Endothelial cell of umbilical vein (primary cell): ENCODE measurements around the gene FRMD5. TPM values are rescaled to one million over a fixed set of nuclear protein-coding genes. Genes with fewer than 3 reads are reported as not detected.

Experiments
- BruUV-seq: library from RNA; stranded (reverse); fragments of 400-500 nt; replicated peaks from 2 replicates; lab custom pipeline; 2021; lab: Mats Ljungman, UMichigan
- CTCF ChIA-PET: fragments of 300-600, 350-600 bp; sonication (Branson Sonifier 250); formaldehyde crosslinking; loops from one replicate; lab custom pipeline; 2021; ENCODE audit warnings: antibody characterized with exemption, inconsistent platforms; lab: Charles Lee
- POLR2A ChIA-PET: fragments of 300-600, 350-600 bp; sonication (Branson Sonifier 250); formaldehyde crosslinking; loops from one replicate; lab custom pipeline; 2021; ENCODE audit warnings: antibody characterized with exemption, inconsistent platforms; lab: Charles Lee
- DNase-seq: peaks from one replicate; pipeline ENCODE4 v3.0.0-alpha.2; 2011; ENCODE audit warnings: low read depth, low spot score
- FAIRE-seq: peaks from 2 replicates; lab custom pipeline; 2011; peaks lifted over from hg19 to GRCh38; lab: Jason Lieb, UNC
- H2AFZ ChIP-seq: 2 replicates; pipeline ENCODE4 v1.6.0; 2012; ENCODE audit warnings: low read depth, low read length, control low read depth, inconsistent platforms
- H3K27ac ChIP-seq: 2 replicates; pipeline ENCODE4 v1.5.1; 2011; ENCODE audit warnings: low read depth, mild to moderate bottlenecking, control low read depth, low read length, moderate library complexity; ENCODE audit not compliant: insufficient read depth
- H3K27me3 ChIP-seq, 2 experiments: 2 replicates each; pipeline versions ENCODE4 v1.6.0 to v1.6.1; 2011; ENCODE audit warnings: low read length in 2 of 2, mixed read lengths in 1 of 2; ENCODE audit not compliant: control insufficient read depth in 2 of 2, insufficient read depth in 2 of 2
- H3K36me3 ChIP-seq, 2 experiments: 2 replicates in 1 of 2; 3 replicates in 1 of 2; pipeline ENCODE4 v1.5.1; 2011; ENCODE audit warnings: low read length in 2 of 2, mild to moderate bottlenecking in 1 of 2, moderate library complexity in 1 of 2; ENCODE audit not compliant: control insufficient read depth in 2 of 2, insufficient read depth in 2 of 2; ENCODE audit errors: extremely low read depth in 1 of 2
- H3K4me1 ChIP-seq: 3 replicates; pipeline ENCODE4 v1.5.1; 2011; ENCODE audit warnings: mild to moderate bottlenecking, low read length; ENCODE audit not compliant: control insufficient read depth, insufficient read depth; ENCODE audit errors: extremely low read depth
- H3K4me2 ChIP-seq: 2 replicates; pipeline ENCODE4 v1.6.1; 2011; ENCODE audit warnings: low read length, control low read depth, mixed read lengths; ENCODE audit not compliant: insufficient read depth
- H3K4me3 ChIP-seq, 3 experiments: fragments of 200-600 bp in 1 of 3; sonication (generic), shearing (Covaris generic) in 1 of 3; replicated peaks in 1 of 3; 2 replicates each; pipeline ENCODE4 v1.5.1; 2011 to 2016; ENCODE audit warnings: control low read depth in 3 of 3, low read length in 3 of 3, mild to moderate bottlenecking in 2 of 3, inconsistent platforms in 1 of 3, low read depth in 1 of 3, moderate library complexity in 1 of 3; ENCODE audit not compliant: insufficient read depth in 1 of 3
- H3K79me2 ChIP-seq: 2 replicates; pipeline ENCODE4 v1.6.0; 2012; ENCODE audit warnings: low read length, inconsistent platforms; ENCODE audit not compliant: control insufficient read depth, insufficient read depth
- H3K9ac ChIP-seq: replicated peaks from 2 replicates; pipeline ENCODE3; 2011; ENCODE audit warnings: low read length, control low read depth; ENCODE audit not compliant: insufficient read depth; ENCODE audit errors: extremely low read depth
- H3K9me1 ChIP-seq: replicated peaks from 3 replicates; pipeline ENCODE4 v1.6.0; 2011; ENCODE audit warnings: mild to moderate bottlenecking, low read length; ENCODE audit not compliant: control insufficient read depth, insufficient read depth; ENCODE audit errors: extremely low read depth
- H3K9me3 ChIP-seq: replicated peaks from 2 replicates; pipeline ENCODE4 v1.5.1; 2012; ENCODE audit warnings: low read length, inconsistent platforms; ENCODE audit not compliant: control insufficient read depth, insufficient read depth
- H4K20me1 ChIP-seq: replicated peaks from 2 replicates; pipeline ENCODE3; 2011; ENCODE audit warnings: mild to moderate bottlenecking, low read length; ENCODE audit not compliant: control insufficient read depth, insufficient read depth; ENCODE audit errors: extremely low read depth
- CTCF ChIP-seq, 2 donors: IDR thresholded peaks; 1 replicate in 1 of 2; 2 replicates in 1 of 2; pipeline ENCODE4 v1.5.1; 2011; ENCODE audit warnings: low read length in 2 of 2, mild to moderate bottlenecking in 2 of 2, moderate library complexity in 2 of 2, control low read depth in 1 of 2, inconsistent platforms in 1 of 2, low read depth in 1 of 2; ENCODE audit not compliant: insufficient read depth in 1 of 2; ENCODE audit errors: extremely low read depth in 1 of 2
- EZH2 ChIP-seq: IDR thresholded peaks from 2 replicates; pipeline ENCODE4 v1.6.1; 2012; ENCODE audit warnings: borderline replicate concordance, low read depth, mild to moderate bottlenecking, moderate library complexity, low read length, inconsistent platforms; ENCODE audit not compliant: severe bottlenecking
- FOS ChIP-seq: IDR thresholded peaks from 2 replicates; pipeline ENCODE4 v1.6.1; 2011; ENCODE audit warnings: mild to moderate bottlenecking, low read length, moderate library complexity, borderline replicate concordance; ENCODE audit not compliant: insufficient read depth
- GATA2 ChIP-seq: IDR thresholded peaks from 2 replicates; pipeline ENCODE4 v1.7.0; 2011; ENCODE audit warnings: low read depth, mild to moderate bottlenecking, moderate library complexity, mixed read lengths, low read length; ENCODE audit not compliant: insufficient read length, insufficient read depth
- JUN ChIP-seq: IDR thresholded peaks from 2 replicates; pipeline ENCODE4 v1.6.1; 2011; ENCODE audit warnings: borderline replicate concordance, low read depth; ENCODE audit not compliant: insufficient read length, insufficient read depth
- MAX ChIP-seq: IDR thresholded peaks from 2 replicates; pipeline ENCODE4 v1.6.1; 2011; ENCODE audit not compliant: insufficient read depth, insufficient read length
- MYC ChIP-seq: IDR thresholded peaks from one replicate; pipeline ENCODE4 v1.6.1; 2011; ENCODE audit warnings: mild to moderate bottlenecking, low read depth, low read length
- POLR2A ChIP-seq: IDR thresholded peaks from 2 replicates; pipeline ENCODE4 v1.6.1; 2012; ENCODE audit warnings: low read depth, mild to moderate bottlenecking, control low read depth, low read length
- POLR2AphosphoS5 ChIP-seq: IDR thresholded peaks from 2 replicates; pipeline ENCODE4 v1.6.1; 2012; ENCODE audit warnings: low read depth, mild to moderate bottlenecking, control low read depth, low read length, moderate library complexity; ENCODE audit not compliant: insufficient read depth
- dilution Hi-C: fragments of 300-500 bp; cut with MboI; formaldehyde crosslinking; loops from one replicate; pipeline ENCODE4 v1.15.0; 2019; ENCODE audit warnings: low sequenced_read_pairs; ENCODE audit not compliant: extremely low pct_ligation_motif_present
- intact Hi-C: fragments of 100-400 bp; cut with micrococcal nuclease; formaldehyde crosslinking; loops from one replicate; pipeline ENCODE4 v1.10.0; 2022
- polyA plus RNA-seq, 4 experiments: library from polyadenylated mRNA; depleted of rRNA in 3 of 4; stranded (reverse) in 3 of 4; unstranded in 1 of 4; fragments of >200 nt; gene quantifications; 2 replicates each; pipeline versions ENCODE4 v1.2.1 to v1.2.3, GENCODE V29; 2011 to 2012; ENCODE audit warnings: missing spikeins in 1 of 4
- total RNA-seq: library from RNA; stranded (reverse); gene quantifications from 2 replicates; pipeline ENCODE4 v1.2.3, GENCODE V29; 2021

The FRMD5 gene
- total and polyA plus RNA-seq, 2 donors (not counting 3 experiments of a cell fraction or from before 2014, with no cell fraction given), result 16.7 to 20.2 TPM

GRCh38 chr15:44011238-44011854 lies 183.7 kb downstream of the FRMD5 start:
- Histone ChIP-seq H4K20me1 (no peaks in the 10 kb centered on the region), H3K27ac (no peak overlapping the region), H3K4me3 (no peak overlapping the region), H3K4me1 (peaks cover 8% of the 10 kb centered on the region), H3K4me2 (no peak overlapping the region), H3K9ac (no peak overlapping the region), H2AFZ (no peak overlapping the region), H3K27me3 (no peaks in the 10 kb centered on the region), H3K9me3 (no peaks in the 10 kb centered on the region), H3K9me1 (no peaks in the 10 kb centered on the region), H3K79me2 (no peaks in the 10 kb centered on the region), H3K36me3 (no peaks in the 10 kb centered on the region)
- no peak for DNase-seq
- dilution Hi-C loops (no loop called here), intact Hi-C loops (no loop called here)
- FAIRE-seq, result no peak
- BruUV-seq, result no TSS peak
- TF ChIP-seq GATA2 (no peak), POLR2A (no peak), MAX (no peak), JUN (no peak), FOS (no peak), POLR2AphosphoS5 (no peak), CTCF (IDR thresholded peaks at IDR 0.05; ENCODE audit: extremely low read depth in 1 of 2, insufficient read depth in 1 of 2, low read depth in 1 of 2, low read length in 2 of 2) (no peak), MYC (no peak), EZH2 (no peak)
- ChIA-PET CTCF (interaction anchor here (0.8 to 1.4 kb wide), 2 partner anchors 12 to 49 kb away, joined by 3 read pairs; no protein-coding TSS in a partner anchor), POLR2A (no interaction called here)
